ENCODE results near the gene C3orf18. TPM values are rescaled to one million over a fixed set of nuclear protein-coding genes. Genes with fewer than 3 reads are reported as not detected.

The C3orf18 gene
- polyA plus RNA-seq, 1 donor from 2014 or later = 39.9 TPM

- Histone ChIP-seq H3K4me3 (ENCODE audit: low read length) (no peak overlapping the region), H3K9me2 (ENCODE audit: insufficient read depth, low read length) (no peaks in the 10 kb centered on the region), H3K79me2 (replicated peaks; ENCODE audit: insufficient read depth, low read length) (no peaks in the 10 kb centered on the region), H2AFZ (ENCODE audit: low read depth, low read length) (no peak overlapping the region), H3K9ac (ENCODE audit: low read length) (no peak overlapping the region), H3K27me3 (ENCODE audit: insufficient read depth, low read depth, low read length) (no peaks in the 10 kb centered on the region), H3K27ac (ENCODE audit: low read length) (no peak overlapping the region), H3F3A (ENCODE audit: insufficient read depth, low read length, poor library complexity, severe bottlenecking) (no peaks in the 10 kb centered on the region), H3K4me2 (ENCODE audit: low read length) (no peak overlapping the region), H3K36me3 (ENCODE audit: insufficient read depth, low read length) (no peaks in the 10 kb centered on the region), H4K20me1 (ENCODE audit: insufficient read depth) (no peaks in the 10 kb centered on the region), H3K9me3 (ENCODE audit: low read length) (no peaks in the 10 kb centered on the region)
- TF ChIP-seq POLR2AphosphoS5 (IDR thresholded peaks at IDR 0.05) (no peak), SMC3 (conservative IDR thresholded peaks at IDR 0.05; ENCODE audit: poor library complexity) (no peak), TAF1 (IDR thresholded peaks at IDR 0.05; ENCODE audit: low read depth) (no peak), EZH2 (IDR thresholded peaks at IDR 0.05; ENCODE audit: borderline replicate concordance, insufficient read depth, low read length, poor library complexity, severe bottlenecking) (no peak), CTCF (IDR thresholded peaks at IDR 0.05; ENCODE audit: poor library complexity, severe bottlenecking) (no peak), MXI1 (conservative IDR thresholded peaks at IDR 0.05; ENCODE audit: poor library complexity, severe bottlenecking) (no peak), REST (IDR thresholded peaks at IDR 0.05; ENCODE audit: borderline replicate concordance) (no peak), EP300 (conservative IDR thresholded peaks at IDR 0.05; ENCODE audit: poor library complexity, severe bottlenecking) (no peak), RAD21 (conservative IDR thresholded peaks at IDR 0.05) (no peak)
Measured at GRCh38 chr3:50591196-50591741, 23.7 kb upstream of the C3orf18 start.

GRCh38 chr3:50588759-50589433 is 21.3 kb upstream of the C3orf18 start:
- H3K9me2 ChIP-seq (ENCODE audit: insufficient read depth, low read length) = no peaks in the 10 kb centered on the region
- no peaks in the 10 kb centered on the region for H3F3A ChIP-seq (ENCODE audit: insufficient read depth, low read length, poor library complexity, severe bottlenecking)
- no peaks in the 10 kb centered on the region for H3K27me3 ChIP-seq (ENCODE audit: insufficient read depth, low read depth, low read length)
- H3K4me2 ChIP-seq (ENCODE audit: low read length) = no peak overlapping the region
- no peak overlapping the region for H2AFZ ChIP-seq (ENCODE audit: low read depth, low read length)
- no peak overlapping the region for H3K4me3 ChIP-seq (ENCODE audit: low read length)
- H3K27ac ChIP-seq (ENCODE audit: low read length) = no peak overlapping the region
- TF ChIP-seq SMC3 (conservative IDR thresholded peaks at IDR 0.05; ENCODE audit: poor library complexity) (no peak), MXI1 (conservative IDR thresholded peaks at IDR 0.05; ENCODE audit: poor library complexity, severe bottlenecking) (no peak), REST (IDR thresholded peaks at IDR 0.05; ENCODE audit: borderline replicate concordance) (no peak), POLR2AphosphoS5 (IDR thresholded peaks at IDR 0.05) (no peak), CTCF (IDR thresholded peaks at IDR 0.05; ENCODE audit: poor library complexity, severe bottlenecking) (no peak), EP300 (conservative IDR thresholded peaks at IDR 0.05; ENCODE audit: poor library complexity, severe bottlenecking) (no peak), EZH2 (IDR thresholded peaks at IDR 0.05; ENCODE audit: borderline replicate concordance, insufficient read depth, low read length, poor library complexity, severe bottlenecking) (no peak), RAD21 (conservative IDR thresholded peaks at IDR 0.05) (no peak), TAF1 (IDR thresholded peaks at IDR 0.05; ENCODE audit: low read depth) (no peak)
- H4K20me1 ChIP-seq (ENCODE audit: insufficient read depth) = no peaks in the 10 kb centered on the region
- no peaks in the 10 kb centered on the region for H3K79me2 ChIP-seq (replicated peaks; ENCODE audit: insufficient read depth, low read length)
- H3K9me3 ChIP-seq (ENCODE audit: low read length) = no peaks in the 10 kb centered on the region
- no peaks in the 10 kb centered on the region for H3K36me3 ChIP-seq (ENCODE audit: insufficient read depth, low read length)
- no peak overlapping the region for H3K9ac ChIP-seq (ENCODE audit: low read length)

All from neural cell (in vitro differentiated cells).